Measurements from ENCODE around the gene IGSF21. TPM values are rescaled to one million over a fixed set of nuclear protein-coding genes. Genes with fewer than 3 reads are reported as not detected.

IGSF21 gene
- total RNA-seq, 1 experiment from 2014 or later, result 30.5 TPM

DNA sequence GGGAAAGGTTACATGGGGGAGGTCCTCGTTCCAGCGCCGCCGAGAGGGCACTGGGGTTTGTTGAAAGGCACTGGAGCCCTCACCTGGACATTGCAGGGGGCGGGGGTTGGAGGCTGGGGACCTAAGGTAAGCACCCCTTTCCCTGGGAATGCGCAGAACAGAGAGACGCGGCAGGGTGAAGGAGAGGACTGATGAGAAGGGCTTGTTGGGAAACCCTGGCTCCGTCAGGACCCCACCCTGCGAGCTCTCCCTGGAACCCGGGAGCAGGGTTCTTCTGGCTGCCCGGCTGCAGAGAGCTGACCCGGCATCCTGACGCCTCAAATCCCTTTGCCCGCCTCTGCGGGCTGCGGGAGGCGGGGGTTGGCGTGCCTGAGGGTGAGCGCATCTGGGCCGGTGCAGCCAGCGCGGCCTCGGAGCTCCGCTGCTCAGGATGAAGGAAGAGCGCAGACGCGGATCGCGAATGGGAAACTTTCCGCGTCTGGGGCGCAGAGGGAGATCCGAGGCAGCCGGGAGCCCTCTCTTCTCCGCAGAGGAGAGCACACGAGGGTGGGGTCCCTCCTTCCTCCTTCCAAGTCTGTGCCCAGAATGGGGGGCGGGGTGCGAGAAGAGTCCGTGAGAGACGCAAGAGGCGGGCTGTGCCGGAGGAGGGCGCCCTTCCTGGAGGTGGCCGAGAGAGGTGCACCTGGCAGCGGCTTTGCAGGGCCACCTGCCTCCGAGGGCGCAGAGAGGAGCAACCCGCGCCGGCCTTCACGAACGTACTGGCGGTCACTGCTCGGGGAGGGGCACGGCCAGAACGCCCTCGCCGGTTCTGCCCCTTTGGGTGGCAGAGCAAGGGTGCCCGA is 2.4 kb downstream of the IGSF21 start:
- no peak overlapping the region for H3K27ac Mint-ChIP-seq
- H3K9me3 Mint-ChIP-seq, result no peaks in the 10 kb centered on the region
- peaks cover 45% of the 10 kb centered on the region for H3K4me1 Mint-ChIP-seq
- POLR2A ChIA-PET, result no interaction called here
- peaks cover 59% of the 10 kb centered on the region for H3K27me3 Mint-ChIP-seq (ENCODE audit: low read depth)
- DNase-seq (ENCODE audit: low spot score) (peak; percentile 94), ATAC-seq (peak; percentile 59)
- H3K36me3 Mint-ChIP-seq, result no peaks in the 10 kb centered on the region
- CTCF ChIA-PET, result interaction anchor here (0.5 to 2.4 kb wide), 28 partner anchors 8 to 473 kb away, joined by 3 to 11 read pairs (median 4); no protein-coding TSS in a partner anchor
- peak overlapping the region; percentile 86 for H3K4me3 Mint-ChIP-seq
- peak; percentile 63; the same call in 1 of the 2 replicates for TF ChIP-seq FOXK1 (CRISPR knock-in tag; IDR thresholded peaks at IDR 0.05)
- TF ChIP-seq, protein P1, sequence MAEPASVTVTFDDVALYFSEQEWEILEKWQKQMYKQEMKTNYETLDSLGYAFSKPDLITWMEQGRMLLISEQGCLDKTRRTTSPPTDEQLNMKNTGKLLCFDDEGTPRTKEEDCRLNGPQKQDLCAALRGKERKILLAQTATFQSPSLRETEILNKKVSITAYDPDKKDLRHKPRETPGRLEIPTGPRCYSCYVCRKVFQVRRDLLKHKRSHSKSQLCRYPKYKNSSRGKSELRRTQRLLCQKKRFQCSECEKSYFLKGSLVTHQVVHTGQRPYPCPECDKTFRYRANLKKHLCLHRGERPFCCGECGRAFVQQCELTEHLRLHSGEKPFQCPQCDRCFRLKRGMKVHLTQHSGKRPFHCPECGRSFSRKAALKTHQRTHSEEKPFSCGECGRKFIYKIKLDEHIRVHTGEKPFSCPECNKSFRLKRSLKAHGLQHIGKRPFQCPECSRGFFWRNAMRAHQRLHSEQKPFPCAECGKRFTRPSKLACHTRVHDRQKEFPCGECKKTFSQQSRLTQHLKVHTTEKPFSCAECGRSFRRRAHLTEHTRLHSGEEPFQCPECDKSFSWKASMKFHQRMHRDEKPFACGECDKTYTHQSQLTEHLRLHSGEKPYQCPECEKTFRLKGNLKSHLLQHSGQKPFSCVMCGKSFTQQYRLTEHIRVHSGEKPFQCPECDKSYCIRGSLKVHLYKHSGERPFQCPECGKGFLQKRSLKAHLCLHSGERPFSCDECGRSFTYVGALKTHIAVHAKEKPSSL (CRISPR knock-in tag; conservative IDR thresholded peaks at IDR 0.05), result no peak
- TF ChIP-seq SMAD4 (CRISPR knock-in tag; IDR thresholded peaks at IDR 0.05), result no peak
- TF ChIP-seq, protein P2, sequence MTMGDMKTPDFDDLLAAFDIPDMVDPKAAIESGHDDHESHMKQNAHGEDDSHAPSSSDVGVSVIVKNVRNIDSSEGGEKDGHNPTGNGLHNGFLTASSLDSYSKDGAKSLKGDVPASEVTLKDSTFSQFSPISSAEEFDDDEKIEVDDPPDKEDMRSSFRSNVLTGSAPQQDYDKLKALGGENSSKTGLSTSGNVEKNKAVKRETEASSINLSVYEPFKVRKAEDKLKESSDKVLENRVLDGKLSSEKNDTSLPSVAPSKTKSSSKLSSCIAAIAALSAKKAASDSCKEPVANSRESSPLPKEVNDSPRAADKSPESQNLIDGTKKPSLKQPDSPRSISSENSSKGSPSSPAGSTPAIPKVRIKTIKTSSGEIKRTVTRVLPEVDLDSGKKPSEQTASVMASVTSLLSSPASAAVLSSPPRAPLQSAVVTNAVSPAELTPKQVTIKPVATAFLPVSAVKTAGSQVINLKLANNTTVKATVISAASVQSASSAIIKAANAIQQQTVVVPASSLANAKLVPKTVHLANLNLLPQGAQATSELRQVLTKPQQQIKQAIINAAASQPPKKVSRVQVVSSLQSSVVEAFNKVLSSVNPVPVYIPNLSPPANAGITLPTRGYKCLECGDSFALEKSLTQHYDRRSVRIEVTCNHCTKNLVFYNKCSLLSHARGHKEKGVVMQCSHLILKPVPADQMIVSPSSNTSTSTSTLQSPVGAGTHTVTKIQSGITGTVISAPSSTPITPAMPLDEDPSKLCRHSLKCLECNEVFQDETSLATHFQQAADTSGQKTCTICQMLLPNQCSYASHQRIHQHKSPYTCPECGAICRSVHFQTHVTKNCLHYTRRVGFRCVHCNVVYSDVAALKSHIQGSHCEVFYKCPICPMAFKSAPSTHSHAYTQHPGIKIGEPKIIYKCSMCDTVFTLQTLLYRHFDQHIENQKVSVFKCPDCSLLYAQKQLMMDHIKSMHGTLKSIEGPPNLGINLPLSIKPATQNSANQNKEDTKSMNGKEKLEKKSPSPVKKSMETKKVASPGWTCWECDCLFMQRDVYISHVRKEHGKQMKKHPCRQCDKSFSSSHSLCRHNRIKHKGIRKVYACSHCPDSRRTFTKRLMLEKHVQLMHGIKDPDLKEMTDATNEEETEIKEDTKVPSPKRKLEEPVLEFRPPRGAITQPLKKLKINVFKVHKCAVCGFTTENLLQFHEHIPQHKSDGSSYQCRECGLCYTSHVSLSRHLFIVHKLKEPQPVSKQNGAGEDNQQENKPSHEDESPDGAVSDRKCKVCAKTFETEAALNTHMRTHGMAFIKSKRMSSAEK (CRISPR knock-in tag; IDR thresholded peaks at IDR 0.05; ENCODE audit: borderline replicate concordance), result no peak
- peak; percentile 57; the same call in 1 of the 2 replicates for TF ChIP-seq FOXP1 (CRISPR knock-in tag; IDR thresholded peaks at IDR 0.05; ENCODE audit: borderline replicate concordance)
- no peak for TF ChIP-seq NR1H2 (CRISPR knock-in tag; IDR thresholded peaks at IDR 0.05)
- TF ChIP-seq, protein P3, sequence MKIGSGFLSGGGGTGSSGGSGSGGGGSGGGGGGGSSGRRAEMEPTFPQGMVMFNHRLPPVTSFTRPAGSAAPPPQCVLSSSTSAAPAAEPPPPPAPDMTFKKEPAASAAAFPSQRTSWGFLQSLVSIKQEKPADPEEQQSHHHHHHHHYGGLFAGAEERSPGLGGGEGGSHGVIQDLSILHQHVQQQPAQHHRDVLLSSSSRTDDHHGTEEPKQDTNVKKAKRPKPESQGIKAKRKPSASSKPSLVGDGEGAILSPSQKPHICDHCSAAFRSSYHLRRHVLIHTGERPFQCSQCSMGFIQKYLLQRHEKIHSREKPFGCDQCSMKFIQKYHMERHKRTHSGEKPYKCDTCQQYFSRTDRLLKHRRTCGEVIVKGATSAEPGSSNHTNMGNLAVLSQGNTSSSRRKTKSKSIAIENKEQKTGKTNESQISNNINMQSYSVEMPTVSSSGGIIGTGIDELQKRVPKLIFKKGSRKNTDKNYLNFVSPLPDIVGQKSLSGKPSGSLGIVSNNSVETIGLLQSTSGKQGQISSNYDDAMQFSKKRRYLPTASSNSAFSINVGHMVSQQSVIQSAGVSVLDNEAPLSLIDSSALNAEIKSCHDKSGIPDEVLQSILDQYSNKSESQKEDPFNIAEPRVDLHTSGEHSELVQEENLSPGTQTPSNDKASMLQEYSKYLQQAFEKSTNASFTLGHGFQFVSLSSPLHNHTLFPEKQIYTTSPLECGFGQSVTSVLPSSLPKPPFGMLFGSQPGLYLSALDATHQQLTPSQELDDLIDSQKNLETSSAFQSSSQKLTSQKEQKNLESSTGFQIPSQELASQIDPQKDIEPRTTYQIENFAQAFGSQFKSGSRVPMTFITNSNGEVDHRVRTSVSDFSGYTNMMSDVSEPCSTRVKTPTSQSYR (CRISPR knock-in tag; IDR thresholded peaks at IDR 0.05), result peak; percentile 50; the same call in 1 of the 2 replicates
- peak; percentile 74; the same call in 1 of the 2 replicates for TF ChIP-seq RELA (CRISPR knock-in tag; IDR thresholded peaks at IDR 0.05; ENCODE audit: borderline replicate concordance)
- peak; percentile 27; the same call in 1 of the 2 replicates for TF ChIP-seq USF2 (CRISPR knock-in tag; IDR thresholded peaks at IDR 0.05)
- peak; percentile 55; the same call in 1 of the 2 replicates for TF ChIP-seq E2F5 (CRISPR knock-in tag; IDR thresholded peaks at IDR 0.05)
- TF ChIP-seq TP53 (CRISPR knock-in tag; IDR thresholded peaks at IDR 0.05), result 0 out of 2 replicates have a peak, but pooled peaks have one; percentile 41
- TF ChIP-seq, protein P4, sequence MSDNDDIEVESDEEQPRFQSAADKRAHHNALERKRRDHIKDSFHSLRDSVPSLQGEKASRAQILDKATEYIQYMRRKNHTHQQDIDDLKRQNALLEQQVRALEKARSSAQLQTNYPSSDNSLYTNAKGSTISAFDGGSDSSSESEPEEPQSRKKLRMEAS (CRISPR knock-in tag; IDR thresholded peaks at IDR 0.05), result peak; percentile 82
- peak; percentile 33; the same call in 1 of the 2 replicates for TF ChIP-seq PRDM15 (CRISPR knock-in tag; IDR thresholded peaks at IDR 0.05)
- no peak for TF ChIP-seq MXD4 (CRISPR knock-in tag; IDR thresholded peaks at IDR 0.05; ENCODE audit: borderline replicate concordance)
- 0 out of 2 replicates have a peak, but pooled peaks have one; percentile 23 for TF ChIP-seq NFE2L1 (CRISPR knock-in tag; IDR thresholded peaks at IDR 0.05)
- peak; percentile 47; the same call in 1 of the 2 replicates for TF ChIP-seq CTCF (IDR thresholded peaks at IDR 0.05)

Data from WTC11 (cell line).